Karpas-422 (cell line): ENCODE results near the gene ISY1. TPM values are rescaled to one million over a fixed set of nuclear protein-coding genes. Genes with fewer than 3 reads are reported as not detected.
"Not testable (repeated sequence)": the region's sequence is repeated elsewhere in the genome, so short reads cannot be mapped to it uniquely, and the experiment has no call there.

Experiments used
- DNase-seq: peaks from one replicate; pipeline ENCODE4 v3.0.0-alpha.2; 2015
- H2AFZ ChIP-seq: fragments of 200-600 bp; sonication (generic); 2 replicates; pipeline ENCODE4 v1.6.1; 2014; ENCODE audit warnings: antibody characterized with exemption, low read length, mixed read lengths
- H3K27ac ChIP-seq: fragments of 200-600 bp; sonication (generic); 2 replicates; pipeline ENCODE4 v1.5.1; 2014; ENCODE audit warnings: mild to moderate bottlenecking, low read length, moderate library complexity
- H3K27me3 ChIP-seq: fragments of 200-600 bp; sonication (generic); 2 replicates; pipeline ENCODE4 v1.6.1; 2014; ENCODE audit warnings: low read length, mixed read lengths
- H3K36me3 ChIP-seq: fragments of 200-600 bp; sonication (generic); 2 replicates; pipeline ENCODE4 v1.6.1; 2014; ENCODE audit warnings: low read length, mixed read lengths; ENCODE audit not compliant: insufficient read depth
- H3K4me1 ChIP-seq: fragments of 200-600 bp; sonication (generic); 2 replicates; pipeline ENCODE4 v1.6.1; 2014; ENCODE audit warnings: mild to moderate bottlenecking, low read length, mixed read lengths
- H3K4me2 ChIP-seq: fragments of 200-600 bp; sonication (generic); 2 replicates; pipeline ENCODE4 v1.6.1; 2014; ENCODE audit warnings: low read length, low read depth, mild to moderate bottlenecking; ENCODE audit not compliant: poor library complexity, severe bottlenecking
- H3K4me3 ChIP-seq: fragments of 200-600 bp; sonication (generic); 2 replicates; pipeline ENCODE4 v1.5.1; 2014; ENCODE audit warnings: mild to moderate bottlenecking, antibody characterized with exemption, low read length, mixed read lengths
- H3K79me2 ChIP-seq: fragments of 200-600 bp; sonication (generic); 2 replicates; pipeline ENCODE4 v1.6.1; 2014; ENCODE audit warnings: mild to moderate bottlenecking, low read length, mixed read lengths
- H3K9ac ChIP-seq: fragments of 200-600 bp; sonication (generic); 2 replicates; pipeline ENCODE4 v1.6.0; 2014; ENCODE audit warnings: low read length
- H3K9me2 ChIP-seq: fragments of 200-600 bp; sonication (generic), shearing (Covaris generic); replicated peaks from 2 replicates; pipeline ENCODE4 v1.6.0; 2014; ENCODE audit warnings: mild to moderate bottlenecking, low read length, moderate library complexity; ENCODE audit not compliant: insufficient read depth
- H3K9me3 ChIP-seq: fragments of 300-700, 200-600 bp; sonication (generic); 2 replicates; pipeline ENCODE4 v1.6.1; 2014; ENCODE audit warnings: low read length, mixed read lengths
- H4K20me1 ChIP-seq: fragments of 200-600 bp; sonication (generic); 2 replicates; pipeline ENCODE4 v1.6.1; 2014; ENCODE audit warnings: mild to moderate bottlenecking, antibody characterized with exemption, low read length, low read depth; ENCODE audit not compliant: insufficient read depth
- total RNA-seq: library from RNA; depleted of rRNA; stranded (reverse); fragments of >200 nt; shearing (Covaris generic); gene quantifications from 2 replicates; pipeline ENCODE4 v1.2.3, GENCODE V29; 2014; ENCODE audit warnings: low replicate concordance

Gene ISY1
- total RNA-seq, 1 experiment from 2014 or later, result 29.9 TPM

DNA sequence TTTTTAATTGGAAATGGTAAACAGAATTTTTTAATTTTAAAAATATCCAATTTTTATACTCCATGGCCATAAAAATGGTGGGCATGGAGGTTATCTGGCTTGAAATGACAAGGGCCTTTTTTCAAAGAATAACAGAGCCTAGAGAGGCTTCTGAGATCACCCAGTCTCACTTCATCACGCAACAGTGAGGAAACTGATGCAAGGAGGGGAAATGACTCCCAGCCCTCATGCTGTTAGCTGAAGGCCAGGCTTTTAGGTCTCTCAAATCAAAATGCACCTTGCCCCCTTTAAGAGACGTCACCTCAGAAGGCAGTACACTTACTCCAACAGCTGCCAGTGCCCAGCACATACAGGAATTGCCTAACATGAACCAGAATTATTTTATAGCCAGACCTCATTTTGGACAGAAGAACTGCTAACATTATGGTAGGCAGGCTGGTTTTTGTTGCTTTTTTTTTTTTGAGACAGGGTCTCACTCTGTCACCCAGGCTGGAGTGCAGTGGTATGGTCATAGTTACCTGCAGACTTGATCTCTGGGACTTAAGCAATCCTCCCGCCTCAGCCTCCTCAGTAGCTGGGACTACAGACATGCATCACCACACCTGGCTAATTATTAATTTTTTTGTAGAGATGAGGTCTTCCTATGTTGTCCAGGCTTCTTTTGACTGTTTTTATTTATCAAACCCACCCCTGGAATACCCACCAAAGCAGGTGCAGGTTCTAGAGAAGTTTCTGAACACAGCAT lies 48.4 kb downstream of the ISY1 start:
- no peak overlapping the region for H3K4me3 ChIP-seq
- H3K27me3 ChIP-seq, result no peaks in the 10 kb centered on the region
- no peaks in the 10 kb centered on the region for H3K36me3 ChIP-seq
- H3K4me1 ChIP-seq, result peaks cover 6% of the 10 kb centered on the region
- no peaks in the 10 kb centered on the region for H3K9me3 ChIP-seq
- H3K9ac ChIP-seq, result no peak overlapping the region
- H3K9me2 ChIP-seq, result no peaks in the 10 kb centered on the region
- H3K4me2 ChIP-seq, result no peak overlapping the region
- H2AFZ ChIP-seq, result no peak overlapping the region
- no peak overlapping the region for H3K27ac ChIP-seq
- no peaks in the 10 kb centered on the region for H3K79me2 ChIP-seq
- no peak for DNase-seq
- H4K20me1 ChIP-seq, result peaks cover 5% of the 10 kb centered on the region; the same call in 1 of the 2 replicates

DNA sequence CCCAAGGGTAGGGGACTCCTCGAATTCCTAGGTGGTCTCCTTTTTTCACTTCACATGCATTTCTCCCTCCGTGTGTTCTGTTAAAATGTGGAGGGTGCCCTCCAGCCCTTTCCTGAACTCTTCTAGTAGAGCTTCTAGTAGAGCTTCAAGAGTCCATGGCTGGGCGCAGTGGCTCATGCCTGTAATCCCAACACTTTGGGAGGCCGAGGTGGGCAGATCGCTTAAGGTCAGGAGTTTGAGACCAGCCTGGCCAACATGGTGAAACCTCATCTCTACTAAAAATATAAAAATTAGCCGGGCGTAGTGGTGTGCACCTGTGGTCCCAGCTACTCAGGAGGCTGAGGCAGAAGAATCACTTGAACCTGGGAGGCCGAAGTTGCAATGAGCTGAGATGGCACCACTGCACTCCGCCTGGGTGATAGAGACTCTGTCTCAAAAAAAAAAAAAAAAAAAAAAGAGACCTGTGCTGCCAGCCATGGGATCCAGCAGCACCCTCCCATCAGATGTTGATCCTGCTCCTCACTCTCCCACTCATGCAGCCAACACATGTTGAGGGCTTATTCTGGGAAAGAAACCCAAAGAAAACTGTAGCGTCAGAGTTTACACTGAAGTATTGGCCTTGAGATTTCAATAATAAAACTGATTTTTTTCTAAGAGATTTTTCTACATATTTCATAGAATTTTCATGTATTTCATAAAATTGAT lies 49.6 kb downstream of the ISY1 start:
- not testable (repeated sequence) for H3K27me3 ChIP-seq, H3K27ac ChIP-seq, H3K4me2 ChIP-seq, H3K4me3 ChIP-seq, DNase-seq, H3K4me1 ChIP-seq, H3K9me3 ChIP-seq, H3K79me2 ChIP-seq, H4K20me1 ChIP-seq, H3K36me3 ChIP-seq, H3K9me2 ChIP-seq, H2AFZ ChIP-seq, H3K9ac ChIP-seq

DNA sequence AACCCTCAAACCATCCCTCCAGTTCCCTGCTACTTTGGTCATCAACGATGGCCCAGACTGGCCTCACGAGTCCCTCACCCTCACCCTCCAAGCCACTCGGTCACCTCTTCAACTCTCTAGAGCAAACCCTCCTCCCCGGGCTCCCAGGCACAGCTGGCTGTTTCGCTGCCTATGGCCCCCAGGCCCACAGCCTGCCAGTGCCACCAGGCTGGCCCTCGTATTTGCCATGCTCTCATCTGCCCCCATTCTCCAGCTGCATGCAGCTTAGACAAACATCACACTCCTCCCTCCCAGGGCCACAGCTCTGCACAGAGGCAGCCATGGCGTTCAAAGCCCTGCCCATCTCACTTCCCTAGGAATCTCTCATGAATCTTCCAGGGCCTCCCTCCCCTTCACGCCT lies 53.1 kb downstream of the ISY1 start:
- no peaks in the 10 kb centered on the region for H3K79me2 ChIP-seq
- no peaks in the 10 kb centered on the region for H3K9me3 ChIP-seq
- H3K9ac ChIP-seq, result no peak overlapping the region
- no peaks in the 10 kb centered on the region for H3K36me3 ChIP-seq
- no peaks in the 10 kb centered on the region for H3K9me2 ChIP-seq
- H3K27me3 ChIP-seq, result no peaks in the 10 kb centered on the region
- no peaks in the 10 kb centered on the region for H3K4me1 ChIP-seq
- H4K20me1 ChIP-seq, result peaks cover 5% of the 10 kb centered on the region; the same call in 1 of the 2 replicates
- no peak overlapping the region for H3K4me3 ChIP-seq
- no peak overlapping the region for H3K4me2 ChIP-seq
- no peak overlapping the region for H3K27ac ChIP-seq
- no peak overlapping the region for H2AFZ ChIP-seq
- no peak for DNase-seq

DNA sequence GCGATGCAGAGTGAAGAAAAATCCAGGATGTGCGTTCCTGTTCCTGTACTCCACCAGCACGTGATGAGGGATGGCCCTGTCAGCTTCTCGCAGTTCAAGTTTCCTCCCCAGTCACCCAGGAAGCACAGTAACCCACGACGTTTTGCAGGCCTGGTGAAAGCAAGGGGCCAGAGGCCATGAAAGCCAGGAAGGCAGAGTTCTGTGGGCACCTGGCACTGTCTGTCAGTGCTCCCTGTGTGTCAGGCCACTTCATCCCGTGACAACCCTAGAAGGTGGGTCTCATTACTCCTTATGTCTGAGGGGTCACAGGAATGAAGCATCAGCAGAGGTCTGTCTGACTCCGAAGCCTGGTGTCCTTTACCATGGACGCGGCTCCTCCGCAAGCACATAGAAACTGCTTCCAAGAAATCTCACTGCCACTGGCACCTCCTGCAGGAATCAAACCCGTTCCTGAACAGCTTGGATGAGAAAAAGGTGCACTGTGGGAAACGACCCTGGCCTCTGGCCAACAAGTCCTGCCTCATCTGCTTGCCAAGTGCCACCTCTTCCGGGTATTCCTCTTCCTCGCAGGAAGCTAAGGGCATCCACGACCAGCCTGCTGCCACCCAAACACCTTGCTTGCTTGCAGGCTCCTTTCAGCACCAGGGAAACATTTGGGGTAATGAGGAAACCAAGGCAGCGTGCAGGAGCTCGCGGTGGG lies 53.8 kb downstream of the ISY1 start:
- DNase-seq, result no peak
- Histone ChIP-seq H2AFZ (no peak overlapping the region), H3K9me3 (no peaks in the 10 kb centered on the region), H3K4me3 (no peak overlapping the region), H3K9me2 (no peaks in the 10 kb centered on the region), H3K27me3 (no peaks in the 10 kb centered on the region), H3K27ac (no peak overlapping the region), H4K20me1 (peaks cover 5% of the 10 kb centered on the region; the same call in 1 of the 2 replicates), H3K9ac (no peak overlapping the region), H3K36me3 (no peaks in the 10 kb centered on the region), H3K4me2 (no peak overlapping the region), H3K79me2 (no peaks in the 10 kb centered on the region), H3K4me1 (no peaks in the 10 kb centered on the region)

DNA sequence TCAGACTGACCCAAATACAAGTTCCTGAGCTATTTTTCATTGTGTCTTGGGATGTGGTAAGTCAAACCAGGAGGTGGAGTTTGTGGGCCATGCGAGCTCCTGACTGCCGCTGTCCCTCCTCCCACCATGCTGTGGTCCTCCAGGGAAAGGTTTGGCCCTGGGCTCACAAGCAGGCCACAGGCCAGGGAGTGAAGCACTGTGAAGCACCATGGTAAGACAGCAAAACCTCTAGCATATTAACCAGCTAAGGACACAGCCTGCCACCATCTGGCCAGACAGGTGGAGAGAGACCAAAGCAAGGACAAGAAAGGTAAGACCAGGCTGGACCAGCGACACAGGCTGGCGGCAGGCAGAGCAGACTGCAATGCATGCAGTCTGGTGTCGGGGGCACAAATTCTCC lies 54.5 kb downstream of the ISY1 start:
- H4K20me1 ChIP-seq, result peaks cover 5% of the 10 kb centered on the region; the same call in 1 of the 2 replicates
- H3K4me2 ChIP-seq, result no peak overlapping the region
- H3K36me3 ChIP-seq, result no peaks in the 10 kb centered on the region
- no peak overlapping the region for H3K4me3 ChIP-seq
- H3K79me2 ChIP-seq, result no peaks in the 10 kb centered on the region
- peak; percentile 53 for DNase-seq
- H3K9ac ChIP-seq, result no peak overlapping the region
- no peak overlapping the region for H2AFZ ChIP-seq
- no peak overlapping the region for H3K27ac ChIP-seq
- H3K4me1 ChIP-seq, result no peaks in the 10 kb centered on the region
- no peaks in the 10 kb centered on the region for H3K9me3 ChIP-seq
- H3K27me3 ChIP-seq, result no peaks in the 10 kb centered on the region
- H3K9me2 ChIP-seq, result no peaks in the 10 kb centered on the region

DNA sequence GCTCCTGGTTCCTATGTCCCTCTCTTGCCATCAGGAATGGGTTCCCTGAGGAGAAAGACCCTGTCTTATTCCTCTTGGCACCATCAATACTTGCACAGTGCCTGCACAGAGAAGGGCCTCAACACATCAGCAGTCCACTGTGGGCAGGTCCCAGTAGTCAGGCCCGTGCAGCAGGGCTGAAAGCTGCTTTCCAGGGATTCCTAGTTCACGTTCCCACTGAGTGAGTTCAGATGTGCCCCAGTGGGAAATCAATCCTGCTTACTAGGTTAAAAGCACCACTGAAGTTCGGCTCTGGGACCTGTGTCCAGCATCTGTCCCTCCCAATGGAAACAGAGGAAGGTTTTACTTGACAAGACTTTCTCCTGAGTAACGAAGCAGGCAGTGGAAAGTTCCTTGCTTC lies 55.0 kb downstream of the ISY1 start:
- H3K27ac ChIP-seq, result no peak overlapping the region
- H3K9me2 ChIP-seq, result no peaks in the 10 kb centered on the region
- H3K4me1 ChIP-seq, result no peaks in the 10 kb centered on the region
- H3K79me2 ChIP-seq, result no peaks in the 10 kb centered on the region
- no peaks in the 10 kb centered on the region for H3K9me3 ChIP-seq
- H3K9ac ChIP-seq, result no peak overlapping the region
- no peaks in the 10 kb centered on the region for H3K36me3 ChIP-seq
- H3K27me3 ChIP-seq, result no peaks in the 10 kb centered on the region
- H2AFZ ChIP-seq, result no peak overlapping the region
- peaks cover 5% of the 10 kb centered on the region; the same call in 1 of the 2 replicates for H4K20me1 ChIP-seq
- H3K4me2 ChIP-seq, result no peak overlapping the region
- no peak overlapping the region for H3K4me3 ChIP-seq
- no peak for DNase-seq

DNA sequence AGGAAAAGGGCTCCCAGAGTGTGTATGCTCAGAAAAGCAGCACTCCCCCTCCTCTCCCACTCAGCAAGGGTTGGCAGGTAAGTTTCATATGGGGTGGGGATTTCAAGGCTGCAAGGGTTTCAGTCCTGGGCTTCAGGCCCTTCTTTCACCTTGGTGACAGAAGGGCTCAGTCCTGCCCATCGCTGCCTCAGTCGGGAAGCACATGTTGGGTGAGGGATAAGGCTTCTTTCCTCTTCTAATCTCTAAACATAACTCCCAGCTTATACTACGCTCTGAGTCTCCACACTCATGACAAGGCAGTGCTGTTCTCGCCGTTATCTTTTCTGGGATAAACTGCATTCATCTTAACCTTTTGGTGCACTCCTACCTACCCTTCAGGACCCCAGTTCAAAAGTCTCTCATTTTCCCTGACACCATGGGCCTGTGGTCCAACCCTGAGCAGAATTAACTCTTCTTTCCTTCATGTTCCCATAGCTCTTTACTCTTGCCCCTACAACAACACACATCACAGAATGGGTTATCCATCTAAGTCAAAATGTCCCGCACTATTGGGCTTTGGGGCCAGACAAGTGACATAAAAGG lies 56.3 kb downstream of the ISY1 start:
- no peak overlapping the region for H3K9ac ChIP-seq
- no peaks in the 10 kb centered on the region for H3K9me2 ChIP-seq
- no peaks in the 10 kb centered on the region for H3K27me3 ChIP-seq
- H3K4me1 ChIP-seq, result no peaks in the 10 kb centered on the region
- no peak overlapping the region for H2AFZ ChIP-seq
- H3K36me3 ChIP-seq, result no peaks in the 10 kb centered on the region
- H3K9me3 ChIP-seq, result no peaks in the 10 kb centered on the region
- no peak overlapping the region for H3K27ac ChIP-seq
- H3K4me3 ChIP-seq, result no peak overlapping the region
- H3K79me2 ChIP-seq, result no peaks in the 10 kb centered on the region
- no peak for DNase-seq
- no peak overlapping the region for H3K4me2 ChIP-seq
- H4K20me1 ChIP-seq, result peaks cover 5% of the 10 kb centered on the region; the same call in 1 of the 2 replicates

DNA sequence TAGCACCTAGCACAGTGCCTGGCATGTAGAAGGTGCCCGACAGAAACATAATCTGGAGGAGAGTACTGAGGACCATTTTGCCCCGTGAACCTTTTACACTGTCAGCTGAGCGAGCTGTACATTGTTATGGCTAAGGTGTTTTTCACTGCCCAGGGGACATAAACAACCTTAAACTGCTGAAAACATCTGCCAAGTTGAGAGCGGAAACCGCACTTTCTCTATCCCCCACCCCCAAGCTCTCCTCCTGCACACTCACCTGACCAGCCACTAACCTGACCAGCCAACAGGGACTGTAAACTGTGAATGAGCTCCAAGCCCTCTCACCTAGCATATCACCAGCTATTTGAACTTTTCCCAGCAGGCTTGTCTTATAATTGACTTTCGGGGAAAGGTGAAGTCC lies 56.8 kb downstream of the ISY1 start:
- H3K79me2 ChIP-seq, result no peaks in the 10 kb centered on the region
- no peaks in the 10 kb centered on the region for H3K27me3 ChIP-seq
- no peaks in the 10 kb centered on the region for H3K9me2 ChIP-seq
- no peak for DNase-seq
- H3K9me3 ChIP-seq, result no peaks in the 10 kb centered on the region
- no peak overlapping the region for H3K4me3 ChIP-seq
- no peak overlapping the region for H3K4me2 ChIP-seq
- no peak overlapping the region for H3K9ac ChIP-seq
- H3K27ac ChIP-seq, result no peak overlapping the region
- no peaks in the 10 kb centered on the region for H3K36me3 ChIP-seq
- H4K20me1 ChIP-seq, result peaks cover 5% of the 10 kb centered on the region; the same call in 1 of the 2 replicates
- no peak overlapping the region for H2AFZ ChIP-seq
- H3K4me1 ChIP-seq, result no peaks in the 10 kb centered on the region
